HG03457 (cell line): Measurements from ENCODE around the gene HIF1AN.
"Not testable (repeated sequence)": the region's sequence is repeated elsewhere in the genome, so short reads cannot be mapped to it uniquely, and the experiment has no call there.

ENCODE experiments used
- ATAC-seq: cut with Tn5 transposase; IDR thresholded peaks from one replicate; pipeline ENCODE4 v1.9.1; 2021; ENCODE audit warnings: moderate number of reproducible peaks; ENCODE audit not compliant: unreplicated experiment

The HIF1AN gene

DNA sequence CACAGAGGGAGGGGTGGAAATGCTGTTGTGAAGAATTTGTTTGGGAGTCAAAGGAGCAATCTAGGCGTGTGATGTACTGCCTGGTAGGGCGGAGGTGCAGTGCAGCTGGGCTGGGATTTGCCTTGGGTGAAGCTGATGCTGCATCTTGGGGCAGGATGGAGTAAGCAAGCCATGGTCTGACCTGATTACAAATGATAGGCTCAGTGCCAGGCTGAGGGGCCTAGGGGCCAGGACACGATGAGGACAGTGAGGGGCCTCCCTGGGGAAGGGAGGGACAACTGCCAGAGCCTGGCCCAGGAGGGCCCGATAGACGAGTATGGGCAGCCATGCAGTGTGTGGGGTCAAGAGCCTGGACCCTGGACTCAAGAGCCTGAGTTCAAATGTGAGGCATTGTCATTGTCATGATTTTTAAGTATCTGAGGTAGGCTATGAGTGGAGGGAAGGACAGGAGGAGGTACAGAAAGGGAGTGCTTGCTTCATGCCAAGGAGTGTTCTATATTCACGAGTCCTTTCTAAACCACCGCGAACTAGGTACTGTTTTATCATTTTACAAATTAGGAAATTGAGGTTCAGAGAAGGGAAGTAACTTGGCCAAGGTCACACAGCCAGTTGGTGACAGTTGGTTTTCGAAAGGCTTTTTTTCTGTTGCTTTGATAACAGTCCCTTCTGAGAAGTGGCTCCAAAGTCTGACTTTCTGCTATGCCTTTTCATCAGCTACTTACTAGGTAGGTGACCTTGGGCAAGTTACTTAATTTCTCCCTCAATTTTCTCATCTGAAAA is 29.7 kb downstream of the HIF1AN start:
- no peak for ATAC-seq

DNA sequence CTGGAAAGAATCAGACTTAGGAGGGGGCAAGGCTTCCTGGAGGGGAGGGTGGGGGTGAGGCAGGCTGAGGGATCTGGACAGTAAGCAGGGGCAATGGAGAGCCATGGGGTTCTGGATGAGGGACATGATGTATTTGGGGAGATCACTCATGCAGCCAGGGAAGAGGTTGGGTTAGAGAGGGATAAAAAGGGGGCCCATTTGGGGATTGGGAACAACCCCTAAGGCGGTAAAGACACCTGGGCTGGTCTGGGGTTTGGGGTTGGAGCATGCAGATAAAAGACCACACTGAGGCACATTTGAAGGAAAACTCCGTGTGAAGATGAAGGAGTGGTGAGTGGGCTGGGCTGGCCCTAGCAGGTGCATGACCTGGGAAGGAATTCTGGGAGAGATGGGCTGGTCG is 30.8 kb downstream of the HIF1AN start:
- no peak for ATAC-seq

DNA sequence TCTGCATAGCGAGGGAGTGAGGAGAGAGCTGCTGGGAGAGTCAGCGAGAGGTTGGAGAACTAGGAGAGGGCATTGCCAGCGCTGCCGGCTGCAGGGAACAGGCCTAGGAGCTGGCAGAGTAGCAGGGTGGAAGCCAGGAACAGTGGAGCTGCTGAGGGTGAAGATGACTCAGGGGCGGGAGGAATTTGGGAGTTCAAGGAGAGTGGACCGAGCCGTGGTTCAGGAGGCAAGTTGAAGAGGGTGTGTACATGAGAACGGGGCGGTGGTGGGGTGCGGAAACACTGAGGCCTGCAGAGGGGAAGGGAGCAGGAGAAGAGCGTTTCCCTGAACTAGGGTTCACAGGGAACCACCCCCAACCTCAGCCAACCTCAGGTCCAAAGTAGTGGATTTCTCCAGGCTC is 31.5 kb downstream of the HIF1AN start:
- no peak for ATAC-seq

DNA sequence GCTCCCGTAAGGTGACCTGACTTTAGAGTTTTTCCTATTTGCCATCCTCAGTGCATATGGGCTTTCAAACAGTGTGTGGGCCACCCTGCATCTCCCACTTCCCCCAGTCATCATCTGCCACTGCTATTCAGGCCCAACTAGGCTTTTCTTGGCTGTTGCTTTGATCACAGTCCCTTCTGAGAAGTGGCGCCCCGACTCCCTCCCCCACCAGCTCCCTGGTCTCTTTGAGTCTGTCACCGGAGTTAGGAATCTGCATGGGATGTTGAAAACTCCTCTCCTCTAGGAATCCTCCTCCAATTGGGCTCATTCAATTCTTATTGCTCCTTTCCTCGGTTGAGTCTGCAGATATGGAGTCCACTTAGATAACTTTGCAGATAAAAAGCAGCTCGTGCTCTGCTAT is 32.1 kb downstream of the HIF1AN start:
- no peak for ATAC-seq

DNA sequence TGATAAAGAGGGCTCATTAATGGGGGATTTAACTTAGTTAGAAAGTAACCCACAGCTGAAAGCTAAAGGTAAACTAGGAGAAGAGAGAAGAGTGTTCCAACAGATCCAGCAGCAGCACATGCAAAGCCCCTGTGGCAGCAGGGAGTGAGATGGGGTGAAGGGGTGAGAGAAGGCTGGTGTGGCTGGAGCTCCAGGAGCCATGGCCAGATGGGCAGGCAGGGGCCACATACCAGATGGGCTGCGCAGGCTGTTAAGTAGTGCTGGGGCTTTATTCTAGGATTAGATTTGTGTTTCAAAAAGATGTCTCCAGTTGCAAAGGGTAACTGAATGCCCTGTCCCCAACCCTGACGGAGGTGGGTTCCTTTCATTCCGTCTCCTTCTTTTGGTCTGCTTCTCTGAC is 33.2 kb downstream of the HIF1AN start:
- no peak for ATAC-seq

DNA sequence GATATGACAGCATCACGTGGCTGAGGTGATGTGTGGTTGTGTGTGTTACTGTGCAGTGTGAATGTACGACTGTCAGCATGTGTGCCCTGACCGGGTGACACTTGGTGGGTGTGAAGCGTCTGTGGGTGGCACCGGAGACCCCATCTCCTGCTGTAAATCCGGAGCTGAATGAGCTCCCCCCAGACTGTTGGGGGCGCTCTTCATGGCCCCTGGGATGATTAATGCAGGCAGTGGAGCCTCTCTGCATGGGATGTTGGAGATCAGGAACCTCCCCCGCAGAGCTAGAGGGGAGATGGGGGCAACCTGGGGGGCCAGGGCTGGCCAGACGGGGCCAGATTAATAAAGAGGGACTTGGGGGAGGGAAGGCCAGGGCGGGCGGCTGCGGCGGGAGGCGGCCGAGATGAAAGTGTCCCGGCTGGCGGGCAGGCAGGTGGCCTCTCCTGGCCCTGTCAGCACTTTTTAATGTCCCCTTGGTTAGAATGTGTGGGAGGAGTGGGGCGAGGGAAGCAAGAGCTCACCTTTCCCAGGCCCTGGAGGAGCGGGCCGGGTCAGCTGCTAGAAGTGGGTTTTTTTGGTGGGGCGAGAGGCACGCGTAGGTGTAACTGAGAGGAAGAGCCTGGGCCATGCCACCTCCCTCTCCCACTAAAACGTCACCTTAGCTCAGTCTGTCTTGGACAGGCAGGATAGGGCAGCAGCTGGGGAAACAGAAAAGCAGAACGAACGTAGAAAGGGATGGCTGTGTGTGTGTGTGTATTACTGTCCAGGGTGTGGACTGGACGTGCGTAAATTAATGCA is 34.1 kb downstream of the HIF1AN start:
- ATAC-seq, result no peak

DNA sequence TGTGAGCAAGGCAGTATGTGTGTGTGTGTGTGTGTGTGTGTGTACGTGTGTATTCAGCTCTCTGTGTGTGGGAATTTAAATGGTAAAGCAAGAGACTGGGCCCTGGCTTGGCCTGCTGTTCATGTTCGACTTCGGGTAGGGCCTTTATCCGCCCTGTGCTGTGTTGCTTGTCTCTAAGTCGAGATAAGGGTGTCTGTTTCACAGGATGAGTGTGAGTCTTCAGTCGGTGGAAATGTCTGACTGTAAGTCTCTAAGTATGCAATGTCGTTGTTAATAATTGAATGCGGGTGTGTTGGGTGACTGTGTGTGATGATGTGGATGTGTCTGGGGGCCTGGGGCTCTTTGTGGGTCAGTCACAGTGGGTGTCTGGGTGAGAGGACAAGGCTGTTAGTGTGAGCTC is 34.8 kb downstream of the HIF1AN start:
- no peak for ATAC-seq

DNA sequence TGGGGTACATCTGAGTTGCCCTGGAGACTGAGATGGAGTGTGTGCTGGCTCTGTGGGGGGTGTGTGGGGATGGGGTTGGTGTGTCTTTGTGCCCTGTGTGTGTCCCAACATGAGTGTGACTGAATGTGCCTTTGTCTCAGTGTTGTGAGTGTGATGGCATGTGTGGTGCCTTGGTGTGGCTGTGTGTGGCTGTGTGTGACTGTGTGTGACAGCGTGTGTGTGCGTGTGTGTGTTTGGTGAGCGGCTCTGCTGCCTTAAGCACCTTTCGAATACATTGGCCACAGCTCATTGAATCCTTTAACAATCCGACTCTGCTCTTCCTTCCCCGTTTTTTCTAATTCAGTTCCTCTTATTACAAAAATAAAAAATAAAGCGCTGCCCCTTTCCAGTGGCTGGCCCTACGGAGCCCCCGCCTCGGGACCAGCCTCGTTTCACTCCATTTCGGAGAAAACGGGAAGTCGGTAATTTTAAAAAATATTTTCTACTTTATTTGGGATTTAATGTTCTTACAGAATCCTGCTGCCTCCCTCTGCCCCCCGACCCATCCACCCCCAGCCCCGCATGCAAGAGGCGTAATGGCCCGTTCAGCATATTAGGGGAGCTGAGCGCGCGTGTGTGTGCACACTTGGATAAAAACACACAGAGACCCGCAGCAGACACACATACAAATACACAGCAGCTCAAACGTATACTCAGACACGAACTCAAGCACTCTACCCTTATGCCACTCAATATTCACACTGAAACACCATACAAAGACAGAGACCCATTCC is 35.5 kb downstream of the HIF1AN start:
- ATAC-seq, result no peak

DNA sequence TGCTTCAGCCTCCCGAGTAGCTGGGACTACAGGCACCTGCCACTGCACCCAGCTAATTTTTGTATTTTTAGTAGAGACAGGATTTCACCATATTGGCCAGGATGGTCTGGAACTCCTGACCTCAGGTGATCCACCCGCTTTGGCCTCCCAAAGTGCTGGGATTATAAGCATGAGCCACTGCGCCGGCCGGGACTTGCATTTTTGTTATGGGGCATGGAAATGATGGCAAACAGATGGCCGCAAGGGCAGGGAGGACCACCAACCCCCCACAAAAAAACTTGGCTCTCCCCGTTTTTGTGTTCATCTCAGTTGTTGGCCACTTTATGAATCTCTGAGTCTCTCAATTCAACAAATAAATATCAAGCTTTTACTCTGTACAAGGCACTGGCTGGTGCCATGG is 39.4 kb downstream of the HIF1AN start:
- not testable (repeated sequence) for ATAC-seq

DNA sequence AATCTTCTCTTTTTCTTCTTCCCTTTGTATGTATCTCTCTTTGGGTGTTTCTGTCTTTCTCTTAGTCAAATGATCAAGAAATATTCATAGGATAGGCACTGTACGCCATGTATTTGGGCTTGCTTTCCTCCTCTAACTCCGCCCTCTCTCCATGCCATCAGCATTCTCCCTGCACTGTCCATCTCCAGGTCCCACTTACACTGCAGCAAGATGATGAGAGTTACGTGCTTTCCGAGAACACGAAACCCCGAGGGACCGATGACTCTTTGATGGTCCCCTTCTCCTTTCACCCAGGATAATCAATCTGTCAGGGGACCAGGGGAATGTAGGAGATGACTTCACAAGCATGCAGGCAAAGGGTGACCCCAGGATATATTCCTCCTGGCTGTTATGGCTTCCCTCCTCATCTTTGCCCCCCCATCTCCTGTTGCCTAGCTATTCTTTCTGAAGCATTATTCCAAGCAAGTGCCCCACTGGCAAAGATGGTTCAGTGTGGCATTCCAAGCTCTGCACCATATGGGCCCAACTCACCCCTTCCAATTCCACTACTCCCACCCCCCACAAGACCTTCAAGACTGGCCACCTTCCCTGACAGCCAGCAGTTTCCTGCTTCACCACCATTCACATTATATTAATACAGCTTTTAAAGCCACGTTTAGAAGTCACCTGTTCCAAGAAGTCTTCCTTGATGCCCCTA is 40.0 kb downstream of the HIF1AN start:
- no peak for ATAC-seq

DNA sequence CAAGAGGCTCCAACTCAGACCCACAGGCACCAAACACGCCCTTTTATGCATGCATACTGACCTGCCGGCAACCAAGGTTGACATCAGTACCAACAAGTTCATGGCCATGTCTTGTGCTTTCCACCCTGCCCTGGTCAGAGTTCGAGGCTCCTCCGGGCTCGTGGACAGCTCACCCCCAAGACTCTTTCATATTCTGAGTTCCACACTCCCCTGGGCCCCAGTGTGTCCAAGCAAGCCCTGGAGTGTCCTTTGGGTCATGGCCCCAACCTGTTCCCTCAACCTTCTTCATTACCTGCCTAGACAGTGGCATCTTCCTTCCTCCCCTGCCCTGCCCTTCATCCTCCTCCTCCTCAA is 40.5 kb downstream of the HIF1AN start:
- ATAC-seq, result no peak

DNA sequence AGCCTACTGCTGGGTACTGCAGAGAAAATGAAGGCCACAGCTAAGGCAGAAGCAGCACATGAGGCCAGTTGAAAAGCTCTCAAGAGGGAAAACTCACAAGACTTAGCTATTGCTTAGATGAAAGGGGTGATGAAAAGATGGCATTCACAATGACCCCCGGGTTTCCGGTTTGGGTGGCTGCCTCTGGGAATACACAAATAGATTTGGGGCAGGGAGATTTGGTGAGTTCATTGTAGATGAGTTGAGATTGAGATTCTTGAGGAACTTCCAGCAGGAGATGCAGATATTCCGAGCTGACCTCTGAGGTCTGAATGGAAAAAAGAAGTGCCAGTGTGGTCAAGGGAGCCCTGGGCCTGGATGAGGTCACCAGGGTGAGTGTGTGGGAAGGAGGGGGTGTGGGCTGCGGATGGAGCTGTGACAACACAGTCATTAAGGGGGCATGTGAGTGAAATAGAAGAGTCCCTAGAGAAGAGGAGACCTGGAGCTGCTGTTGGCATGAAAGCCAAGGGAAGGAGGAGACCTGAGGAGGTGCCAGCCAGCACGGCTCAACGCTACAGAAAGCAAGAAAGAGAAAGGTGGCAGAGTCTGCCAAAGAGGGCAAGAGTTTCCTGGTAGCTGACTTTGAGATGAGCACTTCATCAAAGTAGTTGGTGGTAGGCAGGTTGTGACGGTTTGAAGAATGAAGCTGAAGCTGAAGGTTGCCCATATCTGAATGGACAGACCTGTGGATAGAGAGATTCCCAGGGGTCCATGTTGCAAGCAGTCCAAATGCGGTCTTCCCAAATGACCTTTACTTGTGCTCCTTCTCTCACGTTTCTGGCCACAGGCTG is 43.7 kb downstream of the HIF1AN start:
- no peak for ATAC-seq

DNA sequence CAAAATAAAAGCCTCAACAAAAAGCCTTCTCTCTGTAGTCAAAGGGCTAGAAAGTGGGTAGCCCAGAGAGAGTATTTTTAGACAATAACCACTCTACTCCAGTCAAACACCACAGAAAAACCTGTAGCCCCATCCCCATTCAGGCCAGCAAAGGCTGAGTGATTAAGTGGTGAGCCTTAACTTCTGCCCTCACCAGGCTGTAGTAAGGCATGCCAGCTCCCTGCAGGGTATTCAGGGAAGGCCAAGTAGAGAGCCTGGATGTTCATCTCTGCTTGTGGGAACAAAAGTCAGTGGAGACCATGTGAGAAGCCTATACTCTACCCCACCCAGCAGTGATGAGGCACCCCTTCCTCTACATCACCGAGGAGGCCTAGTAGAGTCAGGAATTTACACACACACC is 51.2 kb downstream of the HIF1AN start:
- ATAC-seq, result no peak

DNA sequence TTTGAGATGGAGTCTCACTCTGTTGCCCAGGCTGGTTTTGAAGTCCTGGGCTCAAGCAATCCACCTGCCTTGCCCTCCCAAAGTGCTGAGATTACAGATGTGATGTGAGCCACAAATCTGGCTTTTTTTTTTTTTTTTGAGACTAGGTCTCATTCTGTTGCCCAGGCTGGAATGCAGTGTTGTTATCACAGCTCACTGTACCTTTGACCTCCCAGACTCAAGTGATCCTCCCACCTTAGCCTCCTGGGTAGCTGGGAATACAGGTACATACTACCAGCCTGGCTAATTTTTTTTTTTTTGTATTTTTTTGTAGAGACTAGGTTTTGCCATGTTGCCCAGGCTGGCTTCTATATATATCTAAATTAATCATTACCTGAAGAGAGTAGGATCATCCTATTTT is 62.4 kb downstream of the HIF1AN start:
- ATAC-seq, result no peak

DNA sequence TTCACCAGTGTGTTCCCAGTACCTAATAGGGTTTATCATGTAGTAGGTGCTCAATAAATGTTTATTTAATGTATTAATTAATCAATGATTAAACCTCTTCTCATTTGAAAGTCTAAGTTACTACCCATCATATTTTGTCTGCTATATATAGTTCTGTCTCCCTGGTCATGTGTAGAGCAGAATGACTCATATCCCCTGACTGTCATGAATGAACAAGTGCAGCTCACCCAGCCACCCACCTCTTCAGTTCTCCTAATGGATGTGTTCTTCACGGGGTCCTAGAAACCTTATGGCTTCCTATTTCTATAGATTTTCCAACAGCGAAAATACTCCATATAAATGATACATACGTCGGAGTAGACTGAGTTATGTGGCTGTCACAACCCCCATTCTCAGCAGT is 64.5 kb downstream of the HIF1AN start:
- ATAC-seq, result no peak

DNA sequence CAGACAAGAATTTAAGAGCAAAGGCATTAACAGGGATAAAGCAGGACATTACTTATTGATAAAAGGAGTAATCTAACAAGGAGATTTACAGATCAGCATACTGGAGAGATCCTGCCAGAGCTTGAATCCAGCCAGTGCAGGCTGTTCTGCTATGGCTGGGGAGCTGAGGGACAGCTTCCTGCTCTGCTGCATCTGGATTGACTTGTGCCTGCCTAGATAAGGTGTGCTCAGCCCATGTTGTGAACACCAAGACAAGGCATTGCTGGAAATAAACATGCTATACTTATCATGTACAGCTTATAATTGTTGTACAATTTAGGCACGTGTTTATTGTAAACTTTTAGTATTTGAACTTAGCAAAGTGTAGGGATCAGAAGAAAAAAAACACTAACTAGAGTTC is 71.7 kb downstream of the HIF1AN start:
- no peak for ATAC-seq
